ENCODE results near the gene GRIN1. TPM values are rescaled to one million over a fixed set of nuclear protein-coding genes. Genes with fewer than 3 reads are reported as not detected.

Gene GRIN1
- total RNA-seq (under 1 TPM in 4 of 6 donors, not detected in 2; 0.08 to 0.44 (median 0.22) TPM), polyA plus RNA-seq (under 1 TPM; 0.21 to 0.53 TPM)

GRCh38 chr9:137138722-137139467 is at the start of gene GRIN1:
Gene GRIN1 (plus strand): TSS chr9:137139154. CDS start chr9:137139487, 333 bp downstream.
- no peak for TF ChIP-seq CTCF (IDR thresholded peaks at IDR 0.05)
- Histone ChIP-seq H3K27me3 (peaks cover 0 to 7% (median 4%) of the 10 kb centered on the region in 4 donors), H3K4me1 (peaks cover 0 to 3% (median 0%) of the 10 kb centered on the region in 3 donors), H3K27ac (no peak within 1 kb of the TSS), H3K4me3 (peak within 1 kb of the TSS in 1 of 4 donors; percentile 28), H3K9me3 (no peaks in the 10 kb centered on the region), H3K36me3 (no peaks in the 10 kb centered on the region)
- DNase-seq, result peak in 4 of 6 donors; percentile 44 to 80 (median 71)
- FAIRE-seq, result no peak
- intact Hi-C loops (cut with DNase I), result no loop called here
- WGBS, 2 donors, result 5 to 7% methylated on average over 41 to 104 of the region's 104 CpGs
- ATAC-seq, result peak; percentile 78 to 94 (median 86)

- WGBS, 2 donors, result 46 to 49% methylated on average over 11 of the region's 11 CpGs
- TF ChIP-seq CTCF (IDR thresholded peaks at IDR 0.05), result no peak
- Histone ChIP-seq H3K4me1 (peaks cover 0 to 5% (median 5%) of the 10 kb centered on the region in 3 donors), H3K9me3 (no peaks in the 10 kb centered on the region), H3K36me3 (peaks cover 0 to 3% (median 0%) of the 10 kb centered on the region in 3 donors), H3K4me3 (no peak overlapping the region), H3K27me3 (no peaks in the 10 kb centered on the region), H3K27ac (no peak overlapping the region)
- intact Hi-C loops (cut with DNase I), result no loop called here
- DNase-seq (peak in 1 of 6 donors; percentile 43), ATAC-seq (no peak), FAIRE-seq (no peak)
These were observed 49.6 kb upstream of the GRIN1 start for GRCh38 chr9:137089232-137089947.

- Histone ChIP-seq H3K36me3 (peaks cover 3 to 11% (median 3%) of the 10 kb centered on the region in 3 donors), H3K9me3 (no peaks in the 10 kb centered on the region), H3K4me1 (no peaks in the 10 kb centered on the region), H3K27ac (no peak overlapping the region), H3K27me3 (no peaks in the 10 kb centered on the region), H3K4me3 (no peak overlapping the region)
- no peak for TF ChIP-seq CTCF (IDR thresholded peaks at IDR 0.05)
- ATAC-seq, result peak in 3 of 4 donors; percentile 29 to 55 (median 50)
- FAIRE-seq, result no peak
- DNase-seq, result peak in 1 of 6 donors; percentile 16
- WGBS, 2 donors, result 74 to 75% methylated on average over 30 of the region's 30 CpGs
- intact Hi-C loops (cut with DNase I), result no loop called here
These were observed 43.1 kb upstream of the GRIN1 start for GRCh38 chr9:137095664-137096517.

- FAIRE-seq, result no peak
- intact Hi-C loops (cut with DNase I), result no loop called here
These were observed 42.0 kb upstream of the GRIN1 start for GRCh38 chr9:137096785-137097546.

More at GRCh38 chr9:137096785-137097546, 42.0 kb upstream of the GRIN1 start:
- ATAC-seq (no peak), DNase-seq (peak in 1 of 6 donors; percentile 14)
- H3K9me3 ChIP-seq, result no peaks in the 10 kb centered on the region
- H3K27ac ChIP-seq, result no peak overlapping the region
- no peak overlapping the region for H3K4me3 ChIP-seq
- no peaks in the 10 kb centered on the region for H3K4me1 ChIP-seq
- H3K27me3 ChIP-seq, result no peaks in the 10 kb centered on the region
- TF ChIP-seq CTCF (IDR thresholded peaks at IDR 0.05), result no peak
- peaks cover 3 to 20% (median 3%) of the 10 kb centered on the region in 3 donors for H3K36me3 ChIP-seq
- WGBS, 2 donors, result 93 to 94% methylated on average over 31 of the region's 31 CpGs
